ENCODE results near the gene CCNK. TPM values are rescaled to one million over a fixed set of nuclear protein-coding genes. Genes with fewer than 3 reads are reported as not detected.
A peak's percentile ranks its signal among the peaks of the same experiment; 100 is the strongest.

Gene CCNK
- total RNA-seq, 4 donors from 2014 or later: 14.5 to 42.6 (median 31.3) TPM

DNA sequence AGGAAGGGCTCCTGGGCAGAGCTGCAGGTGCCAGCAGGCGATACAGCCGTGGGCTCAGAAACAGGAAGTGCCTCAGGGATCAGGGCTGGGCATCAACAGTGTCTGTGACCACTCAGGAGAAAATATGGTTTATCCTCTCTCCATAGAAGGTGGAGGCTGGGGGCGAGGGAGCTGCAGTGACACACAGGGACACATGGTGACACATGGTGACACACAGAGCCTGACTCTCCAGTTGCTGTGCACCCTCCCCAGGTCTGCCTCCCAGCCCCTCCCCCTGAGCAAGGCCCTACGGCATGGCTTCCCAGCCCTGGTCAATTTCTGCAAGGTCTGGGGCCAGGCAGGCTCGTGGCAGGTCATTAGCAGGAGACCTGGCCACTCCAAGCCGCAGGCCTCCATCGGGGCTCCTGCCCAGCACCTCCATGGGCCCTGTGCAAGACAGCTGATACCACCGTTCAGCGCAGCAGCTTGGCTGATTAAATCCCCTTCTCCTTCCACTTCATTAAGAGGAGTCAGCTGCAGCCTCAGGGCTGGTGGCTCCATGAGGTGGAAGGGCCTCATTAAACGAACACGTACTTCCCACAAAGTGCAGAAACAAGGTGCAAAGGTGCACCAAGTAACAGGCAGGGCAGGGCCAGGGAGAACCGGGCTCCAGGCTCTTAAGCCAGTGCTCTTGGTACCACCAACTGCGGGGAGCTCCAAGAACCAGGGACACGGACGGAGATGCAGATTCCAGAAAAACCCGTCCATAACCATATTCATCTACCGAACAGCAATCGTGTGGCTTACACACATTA lies 60.7 kb downstream of the CCNK start:
- WGBS, 2 donors (ENCODE audit: low coverage in 1 of 2): 81 to 90% methylated on average over 2 to 18 of the region's 18 CpGs
- DNase-seq: no peak
- Histone ChIP-seq H3K4me3 (no peak overlapping the region), H3K27me3 (no peaks in the 10 kb centered on the region), H3K27ac (peak overlapping the region in 3 of 4 donors; percentile 7 to 34 (median 16)), H3K36me3 (no peaks in the 10 kb centered on the region), H3K4me1 (peaks cover 20 to 34% (median 29%) of the 10 kb centered on the region in 4 donors), H3K9me3 (no peaks in the 10 kb centered on the region)
- TF ChIP-seq EP300 (IDR thresholded peaks at IDR 0.05; ENCODE audit: low read depth): no peak
- TF ChIP-seq POLR2A (IDR thresholded peaks at IDR 0.05): no peak
- TF ChIP-seq CTCF (IDR thresholded peaks at IDR 0.05): no peak
- no peak for TF ChIP-seq POLR2AphosphoS5 (IDR thresholded peaks at IDR 0.05)
- intact Hi-C loops (cut with DNase I; ENCODE audit: low total_unique reads) (no loop called here), in situ Hi-C loops (cut with MboI; ENCODE audit: low pct_ligation_motif_present in 1 of 4, low pct_unique_long_range_greater_than_20kb in 1 of 4, low sequenced_read_pairs in 3 of 4) (loop anchor here in 1 of 4 donors (25.0 kb wide), 1 partner anchor 345 kb away; no protein-coding TSS in a partner anchor)

GRCh38 chr14:99542566-99542965 lies 61.4 kb downstream of the CCNK start:
- in situ Hi-C loops (cut with MboI; ENCODE audit: low pct_ligation_motif_present in 1 of 4, low pct_unique_long_range_greater_than_20kb in 1 of 4, low sequenced_read_pairs in 3 of 4): loop anchor here in 1 of 4 donors (25.0 kb wide), 1 partner anchor 345 kb away; no protein-coding TSS in a partner anchor
- Histone ChIP-seq H3K4me3 (no peak overlapping the region), H3K27ac (peak overlapping the region in 1 of 4 donors; percentile 34), H3K4me1 (peaks cover 18 to 28% (median 23%) of the 10 kb centered on the region in 4 donors), H3K9me3 (no peaks in the 10 kb centered on the region), H3K27me3 (no peaks in the 10 kb centered on the region), H3K36me3 (no peaks in the 10 kb centered on the region)
- no peak for DNase-seq
- TF ChIP-seq CTCF (IDR thresholded peaks at IDR 0.05) (no peak), POLR2A (IDR thresholded peaks at IDR 0.05) (no peak), POLR2AphosphoS5 (IDR thresholded peaks at IDR 0.05) (no peak), EP300 (IDR thresholded peaks at IDR 0.05; ENCODE audit: low read depth) (no peak)
- WGBS, 2 donors (ENCODE audit: low coverage in 1 of 2): 87% methylated on average over 11 of the region's 13 CpGs; no CpG with 5 or more reads in 1 of the 2 donors
- intact Hi-C loops (cut with DNase I; ENCODE audit: low total_unique reads): no loop called here

- no peak for TF ChIP-seq POLR2AphosphoS5 (IDR thresholded peaks at IDR 0.05)
- no peak for TF ChIP-seq CTCF (IDR thresholded peaks at IDR 0.05)
- no peak for TF ChIP-seq POLR2A (IDR thresholded peaks at IDR 0.05)
- no peak for TF ChIP-seq EP300 (IDR thresholded peaks at IDR 0.05; ENCODE audit: low read depth)
- H3K27ac ChIP-seq: no peak overlapping the region
- in situ Hi-C loops (cut with MboI; ENCODE audit: low pct_ligation_motif_present in 1 of 4, low pct_unique_long_range_greater_than_20kb in 1 of 4, low sequenced_read_pairs in 3 of 4) (loop anchor here in 1 of 4 donors (25.0 kb wide), 1 partner anchor 344 kb away; no protein-coding TSS in a partner anchor), intact Hi-C loops (cut with DNase I; ENCODE audit: low total_unique reads) (no loop called here)
- no peaks in the 10 kb centered on the region for H3K9me3 ChIP-seq
- no peak for DNase-seq
- no peaks in the 10 kb centered on the region for H3K27me3 ChIP-seq
- WGBS, 2 donors (ENCODE audit: low coverage in 1 of 2): 79 to 91% methylated on average over 4 of the region's 4 CpGs
- peaks cover 14 to 21% (median 21%) of the 10 kb centered on the region in 4 donors for H3K4me1 ChIP-seq
- no peak overlapping the region for H3K4me3 ChIP-seq
- no peaks in the 10 kb centered on the region for H3K36me3 ChIP-seq
Measured at GRCh38 chr14:99543370-99543769, 62.2 kb downstream of the CCNK start.

DNA sequence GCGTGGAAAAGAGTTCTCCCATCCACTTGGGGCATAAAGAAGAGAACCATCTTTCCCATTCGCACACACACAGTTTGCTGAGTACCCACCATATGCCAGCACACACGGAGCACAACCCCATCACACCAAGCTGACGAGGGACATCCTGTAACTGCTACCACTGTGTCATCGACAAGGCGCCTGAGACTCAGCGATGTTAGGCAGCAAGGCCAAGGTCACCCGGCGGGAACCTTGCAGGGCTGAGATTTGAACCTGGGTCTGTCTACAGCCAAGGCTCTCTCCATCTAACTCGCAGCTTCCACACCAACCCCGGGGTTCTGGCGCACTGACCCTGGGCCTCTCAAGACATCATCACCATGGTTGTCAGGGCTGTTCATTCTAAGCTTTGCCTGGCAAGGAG lies 62.8 kb downstream of the CCNK start:
- in situ Hi-C loops (cut with MboI; ENCODE audit: low pct_ligation_motif_present in 1 of 4, low pct_unique_long_range_greater_than_20kb in 1 of 4, low sequenced_read_pairs in 3 of 4) (loop anchor here in 1 of 4 donors (25.0 kb wide), 1 partner anchor 343 kb away; no protein-coding TSS in a partner anchor), intact Hi-C loops (cut with DNase I; ENCODE audit: low total_unique reads) (no loop called here)
- peaks cover 14 to 21% (median 18%) of the 10 kb centered on the region in 4 donors for H3K4me1 ChIP-seq
- TF ChIP-seq POLR2A (IDR thresholded peaks at IDR 0.05) (no peak), CTCF (IDR thresholded peaks at IDR 0.05) (no peak), POLR2AphosphoS5 (IDR thresholded peaks at IDR 0.05) (no peak), EP300 (IDR thresholded peaks at IDR 0.05; ENCODE audit: low read depth) (no peak)
- H3K36me3 ChIP-seq: no peaks in the 10 kb centered on the region
- 91 to 100% methylated on average over 1 to 9 of the region's 12 CpGs for WGBS, 2 donors (ENCODE audit: low coverage in 1 of 2)
- no peaks in the 10 kb centered on the region for H3K9me3 ChIP-seq
- H3K27ac ChIP-seq: no peak overlapping the region
- no peak for DNase-seq
- no peaks in the 10 kb centered on the region for H3K27me3 ChIP-seq
- no peak overlapping the region for H3K4me3 ChIP-seq

All from transverse colon (tissue), 4 donors.